ENCODE results near the gene NTM. TPM values are rescaled to one million over a fixed set of nuclear protein-coding genes. Genes with fewer than 3 reads are reported as not detected.

Gene NTM
- total RNA-seq, 1 donor from 2014 or later, result 11.2 TPM

- no peak for DNase-seq (ENCODE audit: low spot score)
These were observed 453.4 kb downstream of the NTM start for GRCh38 chr11:131823772-131824171.

DNA sequence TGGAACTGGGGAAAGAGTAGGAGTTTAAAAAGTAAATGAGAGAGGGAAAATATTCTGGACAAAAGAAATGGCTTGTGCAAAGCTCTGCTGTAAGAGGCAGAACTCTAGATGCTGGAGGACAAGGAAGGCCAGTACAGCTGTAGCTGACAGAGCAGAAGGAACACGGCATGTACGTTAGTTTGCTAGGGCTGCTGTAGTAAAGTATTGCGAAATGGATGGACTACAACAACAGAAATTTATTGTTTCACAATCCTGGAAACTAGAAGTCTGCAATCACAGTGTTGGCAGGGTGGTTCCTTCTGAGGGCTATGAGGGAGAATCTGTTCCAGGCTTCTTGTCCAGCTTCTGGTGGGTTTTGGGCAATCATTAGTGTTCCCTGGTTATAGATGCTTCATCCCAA, 454.4 kb downstream of the NTM start:
- DNase-seq (ENCODE audit: low spot score), result no peak

- DNase-seq (ENCODE audit: low spot score), result no peak
These were observed 457.0 kb downstream of the NTM start for GRCh38 chr11:131827430-131827829.

GRCh38 chr11:131829725-131830124, 459.3 kb downstream of the NTM start:
- DNase-seq (ENCODE audit: low spot score), result no peak

DNA sequence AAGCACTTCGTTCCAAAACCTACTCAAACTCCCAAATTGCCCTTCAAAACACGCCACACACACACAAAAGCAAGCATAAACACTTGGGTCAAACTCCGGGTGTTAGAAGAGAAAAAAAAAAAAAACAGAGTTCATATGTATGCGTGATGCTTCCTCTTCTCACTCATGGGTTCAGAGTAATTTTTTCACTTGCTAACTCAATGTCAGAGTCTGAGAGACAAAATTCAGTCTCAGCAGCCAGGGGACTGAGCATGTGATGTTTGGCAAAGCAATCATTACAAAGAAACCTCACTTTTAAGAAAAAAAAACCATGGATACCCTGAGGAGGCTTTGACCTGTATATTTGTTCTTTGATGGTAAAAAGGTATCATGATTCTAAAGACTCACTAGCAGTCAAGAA, 461.7 kb downstream of the NTM start:
- DNase-seq (ENCODE audit: low spot score), result no peak

DNA sequence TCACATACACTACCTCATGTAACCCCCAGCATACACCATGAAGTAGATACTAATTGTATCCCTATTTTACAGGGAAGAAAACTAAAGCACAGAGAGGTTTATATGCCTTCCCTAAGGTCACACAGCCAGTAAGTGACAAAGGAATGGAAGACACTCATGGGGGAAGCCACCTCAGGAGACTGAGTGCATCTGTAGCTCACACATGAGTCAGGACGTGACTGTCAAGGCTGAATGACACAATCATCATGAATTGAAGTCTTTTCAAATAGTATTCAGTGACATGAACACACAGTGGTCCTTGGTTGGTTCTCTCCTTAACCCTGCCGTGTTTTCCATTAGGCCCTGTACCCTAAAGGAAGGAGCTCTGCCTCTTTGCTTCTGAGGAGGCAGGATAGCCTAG, 463.0 kb downstream of the NTM start:
- no peak for DNase-seq (ENCODE audit: low spot score)

- DNase-seq (ENCODE audit: low spot score), result no peak
These were observed 467.1 kb downstream of the NTM start for GRCh38 chr11:131837562-131837961.

DNA sequence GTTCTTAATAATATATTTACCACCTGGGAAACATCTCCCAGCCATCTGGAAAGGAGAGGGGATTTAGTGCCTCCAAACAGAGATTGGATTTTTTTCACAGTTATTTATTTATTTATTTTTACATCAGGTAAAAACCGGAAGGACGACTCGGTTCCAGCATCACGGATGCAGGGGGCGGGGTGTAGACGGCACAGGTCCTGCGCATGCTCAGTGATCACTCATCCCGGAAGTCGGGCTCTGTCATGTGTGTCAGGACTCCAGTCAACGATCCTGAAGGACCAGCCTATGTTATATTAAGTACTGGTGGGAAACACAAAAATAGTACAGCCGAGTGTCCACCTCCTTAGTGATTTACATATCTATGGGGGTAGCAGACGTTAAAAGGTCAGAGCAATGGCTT, 467.6 kb downstream of the NTM start:
- DNase-seq (ENCODE audit: low spot score), result no peak

DNA sequence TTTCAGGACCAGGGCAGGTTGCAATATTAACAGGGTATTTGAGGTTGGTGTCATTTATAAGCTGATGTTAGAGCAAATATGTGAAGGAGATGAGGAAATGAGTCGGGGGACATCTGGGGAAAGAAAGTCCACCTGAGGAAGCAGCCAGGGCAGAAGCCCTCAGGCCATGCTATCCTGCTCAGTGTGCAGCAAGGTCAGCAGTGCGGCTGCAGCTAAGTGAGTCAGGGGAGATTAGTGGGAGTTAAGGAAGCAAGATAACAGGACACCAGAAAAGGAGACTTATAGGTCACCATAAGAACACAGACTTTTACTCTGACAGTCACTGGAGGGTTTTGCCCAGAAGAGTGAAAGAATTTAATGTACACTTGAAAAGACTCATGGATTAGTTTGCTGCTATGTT, 468.9 kb downstream of the NTM start:
- no peak for DNase-seq (ENCODE audit: low spot score)

DNA sequence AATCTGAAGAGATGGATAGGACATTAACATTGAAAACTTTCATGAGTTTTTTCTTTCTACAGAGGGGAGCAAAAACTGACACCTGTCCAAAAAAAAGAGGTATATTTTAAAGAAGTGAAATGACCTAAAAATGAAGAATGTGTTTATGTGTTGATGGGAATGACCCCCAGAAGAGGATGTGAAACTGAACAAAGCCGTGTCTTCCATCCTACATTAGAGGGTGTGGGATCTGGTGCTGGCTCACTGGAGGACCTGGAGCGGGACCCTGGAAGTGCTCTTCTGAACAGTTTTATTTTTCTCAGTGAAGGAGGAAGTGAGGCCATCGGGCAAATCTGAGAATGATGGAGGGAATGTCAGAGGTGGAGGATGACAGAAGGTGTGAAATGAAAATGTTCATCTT, 470.1 kb downstream of the NTM start:
- DNase-seq (ENCODE audit: low spot score), result no peak

GRCh38 chr11:131841028-131841427, 470.6 kb downstream of the NTM start:
- no peak for DNase-seq (ENCODE audit: low spot score)

GRCh38 chr11:131841925-131842635, 471.7 kb downstream of the NTM start:
- DNase-seq (ENCODE audit: low spot score), result no peak

GRCh38 chr11:131845255-131845654, 474.8 kb downstream of the NTM start:
- no peak for DNase-seq (ENCODE audit: low spot score)

DNA sequence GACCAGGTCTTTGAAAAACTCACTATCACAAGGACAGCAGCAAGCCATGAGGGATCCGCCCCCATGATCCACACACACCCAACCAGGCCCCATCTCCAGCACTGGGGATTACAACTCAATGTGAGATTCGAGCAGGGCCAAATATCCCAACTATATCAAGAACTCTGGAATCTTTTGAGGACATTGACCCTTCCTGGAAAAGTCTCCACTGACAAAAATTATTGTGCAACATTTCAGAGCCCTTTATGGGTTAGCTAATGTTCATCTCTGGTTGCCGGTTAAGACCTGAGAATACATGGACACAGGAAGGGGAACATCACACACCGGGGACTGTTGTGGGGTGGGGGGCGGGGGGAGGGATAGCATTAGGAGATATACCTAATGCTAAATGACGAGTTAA, 479.1 kb downstream of the NTM start:
- DNase-seq (ENCODE audit: low spot score), result no peak

DNA sequence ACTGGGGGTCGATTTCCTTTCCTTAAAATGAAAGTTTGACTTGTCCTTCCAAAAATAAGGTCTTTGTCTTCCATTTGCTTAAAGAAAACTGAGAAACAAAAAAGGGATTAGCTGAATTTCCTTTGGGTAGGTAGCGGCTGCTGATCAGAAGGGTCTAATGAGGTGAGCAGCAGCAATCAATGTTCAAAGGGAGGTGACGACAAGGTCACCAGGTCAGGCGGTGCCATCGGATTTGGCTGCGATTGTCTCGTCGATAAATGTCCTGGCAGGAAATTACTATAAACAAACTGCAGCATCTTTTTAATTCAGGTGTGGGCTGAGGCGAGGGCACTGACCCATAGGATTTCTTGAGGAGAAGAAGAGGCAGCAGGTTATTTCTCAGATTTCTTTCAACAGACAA, 480.1 kb downstream of the NTM start:
- no peak for DNase-seq (ENCODE audit: low spot score)

- no peak for DNase-seq (ENCODE audit: low spot score)
These were observed 481.7 kb downstream of the NTM start for GRCh38 chr11:131851964-131852755.

GRCh38 chr11:131852757-131853156, 482.3 kb downstream of the NTM start:
- DNase-seq (ENCODE audit: low spot score), result no peak

GRCh38 chr11:131854391-131854790, 484.0 kb downstream of the NTM start:
- no peak for DNase-seq (ENCODE audit: low spot score)

DNA sequence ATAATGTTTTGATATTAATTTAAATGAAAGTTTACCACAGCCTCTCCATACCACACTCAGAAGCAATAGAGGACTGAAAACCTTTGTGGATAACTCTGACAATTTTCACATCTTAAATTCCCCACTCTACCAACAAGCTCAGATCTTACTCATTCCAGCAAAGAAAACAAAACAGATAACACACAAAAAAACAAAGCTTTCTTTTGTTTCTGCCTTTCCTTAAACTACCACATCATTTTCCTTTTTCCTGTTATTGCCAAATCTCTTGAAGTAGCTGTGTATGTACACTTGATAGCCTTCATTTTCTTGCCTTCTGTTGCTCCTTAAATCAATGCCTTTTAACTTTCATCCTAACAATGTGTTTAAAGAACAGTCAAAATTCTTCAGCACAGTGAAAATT, 484.9 kb downstream of the NTM start:
- DNase-seq (ENCODE audit: low spot score), result no peak

DNA sequence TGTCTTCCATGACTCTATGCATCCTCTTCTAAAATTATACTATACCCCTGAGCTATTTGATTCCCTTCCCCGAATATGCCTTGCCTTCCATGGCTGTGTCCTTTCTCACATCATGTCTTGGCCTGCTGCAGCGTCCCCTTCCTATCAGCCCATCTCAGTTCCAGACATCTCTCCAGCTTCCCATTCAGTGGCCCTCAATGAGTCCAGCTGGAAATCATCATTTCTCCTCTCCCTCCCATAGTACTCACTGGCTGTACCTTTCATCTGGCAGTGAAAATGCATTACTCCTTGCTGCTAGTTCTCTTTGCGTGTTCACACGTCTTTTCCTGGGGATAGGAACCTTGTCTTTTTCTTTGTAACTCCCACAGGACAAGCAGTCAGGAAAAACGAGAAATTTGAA, 486.8 kb downstream of the NTM start:
- no peak for DNase-seq (ENCODE audit: low spot score)

DNA sequence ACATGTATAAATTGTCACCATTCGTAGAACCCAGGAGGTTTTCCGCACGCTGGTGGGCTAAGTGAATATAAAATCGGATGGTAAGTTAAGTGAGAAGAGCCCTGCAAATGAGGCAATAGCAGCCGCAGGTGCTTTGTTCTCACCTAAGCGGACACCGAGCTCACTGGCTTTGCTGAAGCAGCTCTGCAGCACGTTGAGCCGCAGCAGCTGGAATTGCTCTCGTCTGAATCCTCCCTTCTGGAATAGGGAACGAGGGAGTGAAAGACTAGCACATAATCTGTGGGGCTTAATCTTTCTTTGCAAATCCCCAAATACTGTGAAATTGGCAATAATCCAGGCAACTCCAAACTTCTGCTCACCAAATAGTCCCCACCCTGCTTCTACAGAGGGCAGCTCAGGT, 488.1 kb downstream of the NTM start:
- DNase-seq (ENCODE audit: low spot score), result no peak

DNA sequence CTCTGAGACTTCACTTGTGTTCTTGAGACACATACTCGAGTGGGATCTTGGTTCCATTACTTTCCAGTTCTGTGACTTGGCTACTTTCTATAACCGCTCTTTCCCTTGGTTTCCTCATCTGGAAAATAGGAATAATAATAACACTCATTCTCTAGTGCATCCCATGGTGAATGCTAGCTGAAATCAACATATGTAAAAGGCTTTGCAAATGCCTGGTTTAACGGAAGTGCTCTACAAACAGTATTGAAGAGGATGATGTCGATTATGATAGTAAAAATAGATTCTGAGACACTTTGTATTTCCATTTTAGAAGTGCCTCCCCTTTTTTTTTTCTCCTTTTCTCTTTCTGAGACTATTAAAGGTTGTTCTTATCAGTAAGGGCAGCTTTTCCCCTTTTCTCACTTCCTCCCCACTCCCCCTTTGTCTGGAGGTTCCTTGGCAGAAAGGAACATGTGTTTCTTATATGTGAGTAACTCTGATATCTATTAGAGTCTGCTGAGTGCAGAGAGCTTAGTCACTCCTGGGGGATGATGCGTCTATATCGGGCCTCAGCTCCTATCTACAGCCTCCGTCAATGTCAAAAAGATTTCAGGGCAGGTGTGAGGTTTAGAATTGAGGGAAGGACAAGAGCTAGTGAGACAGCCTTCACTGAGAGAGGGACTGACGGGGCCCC, 489.3 kb downstream of the NTM start:
- no peak for DNase-seq (ENCODE audit: low spot score)

GRCh38 chr11:131864228-131864627, 493.8 kb downstream of the NTM start:
- DNase-seq (ENCODE audit: low spot score), result no peak
